Measurements from ENCODE around the gene RIN3. TPM values are rescaled to one million over a fixed set of nuclear protein-coding genes. Genes with fewer than 3 reads are reported as not detected.

Gene RIN3
- total RNA-seq, 1 experiment from 2014 or later: 1.5 TPM

DNA sequence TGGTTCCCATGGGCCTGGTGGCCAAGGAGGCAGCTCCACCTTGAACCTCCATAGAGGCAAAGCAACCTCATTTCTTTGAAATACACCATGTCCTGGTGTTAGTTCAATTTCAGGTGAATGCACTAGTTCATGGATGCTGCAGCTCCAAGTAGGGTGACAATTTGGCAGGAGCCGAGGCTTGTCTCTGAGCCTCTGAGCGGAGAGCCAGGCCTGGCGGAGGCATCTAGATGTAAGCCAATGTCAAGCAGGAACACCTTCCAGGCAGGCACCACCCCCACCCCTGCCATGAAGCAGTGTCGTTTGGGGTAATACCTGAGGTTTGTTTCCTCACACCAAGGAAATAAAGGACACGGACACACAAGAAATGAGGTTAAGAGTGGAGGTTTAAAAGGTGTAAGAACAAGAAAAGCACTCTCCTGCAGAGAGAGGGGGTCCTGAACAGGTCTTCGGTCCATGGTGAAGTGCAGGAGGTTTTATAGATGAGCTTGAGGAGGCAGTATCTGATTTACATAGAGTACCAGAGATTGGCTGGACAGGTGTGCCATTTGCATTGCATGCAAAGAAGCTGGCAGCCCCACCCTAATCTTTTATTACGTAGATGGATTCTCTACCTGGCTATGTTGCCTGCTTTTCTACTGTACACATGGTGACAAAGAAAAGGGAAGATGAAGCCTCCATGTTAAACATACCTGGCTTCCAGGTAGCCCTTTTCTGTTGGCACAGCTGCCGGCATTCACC is 60.3 kb downstream of the RIN3 start:
- no peak overlapping the region for H3K27ac Mint-ChIP-seq

More for the DNA sequence above, 60.3 kb downstream of the RIN3 start:
- no peak overlapping the region for H2BK5ac ChIP-seq (ENCODE audit: insufficient read length, low read length)
- H2BK20ac ChIP-seq (ENCODE audit: low read depth, low read length, poor library complexity, severe bottlenecking): no peak overlapping the region
- H4K20me1 ChIP-seq (ENCODE audit: control insufficient read depth, insufficient read depth, insufficient read length): no peaks in the 10 kb centered on the region
- no peak overlapping the region for H3K56ac ChIP-seq (ENCODE audit: insufficient read length, low read depth, low read length)
- peaks cover 14 to 16% of the 10 kb centered on the region in 2 experiments for H3K4me1 Mint-ChIP-seq
- H3K79me2 ChIP-seq (ENCODE audit: insufficient read depth, low read length): no peaks in the 10 kb centered on the region
- H3K14ac ChIP-seq (ENCODE audit: insufficient read depth, low read length): no peak overlapping the region
- H3K9me3 ChIP-seq (ENCODE audit: control insufficient read depth, low read depth, low read length): no peaks in the 10 kb centered on the region
- no CpG with 5 or more reads among the region's 8 CpGs for WGBS (ENCODE audit: extremely low coverage, insufficient read length, low lambda C conversion rate)
- H3K18ac ChIP-seq (ENCODE audit: insufficient read length, low read depth, low read length): no peak overlapping the region
- H3K36me3 Mint-ChIP-seq (ENCODE audit: insufficient read depth in 1 of 3, low read depth in 3 of 3): no peaks in the 10 kb centered on the region
- H2BK120ac ChIP-seq (ENCODE audit: low read depth, low read length, poor library complexity, severe bottlenecking): no peak overlapping the region
- H2BK12ac ChIP-seq (ENCODE audit: insufficient read length, low read depth, low read length): no peak overlapping the region
- no peaks in the 10 kb centered on the region for H3K23me2 ChIP-seq (ENCODE audit: insufficient read length, low read depth, low read length, poor library complexity, severe bottlenecking)
- H3K4me3 Mint-ChIP-seq: peak overlapping the region in 1 of 2 experiments; percentile 52; a peak in 1 of 5 replicates
- no peak overlapping the region for H3K4me2 ChIP-seq (ENCODE audit: insufficient read depth, insufficient read length, low read length)
- no peak overlapping the region for H4K8ac ChIP-seq (replicated peaks; ENCODE audit: insufficient read length, low read depth, low read length)
- no peak overlapping the region for H2AFZ ChIP-seq (ENCODE audit: low read length)
- H3K9ac ChIP-seq (ENCODE audit: extremely low read depth, insufficient read length, low read length): no peak overlapping the region
- no peak overlapping the region for H2BK15ac ChIP-seq (ENCODE audit: low read depth, low read length)
- no peak overlapping the region for H2AK5ac ChIP-seq (ENCODE audit: insufficient read length, low read length)
- H3K27me3 Mint-ChIP-seq (ENCODE audit: low read depth): peaks cover 5% of the 10 kb centered on the region
- H4K91ac ChIP-seq (ENCODE audit: insufficient read length, low read depth, low read length): no peak overlapping the region
- no peaks in the 10 kb centered on the region for H3K27me3 ChIP-seq (ENCODE audit: insufficient read depth, low read length)
- no peaks in the 10 kb centered on the region; a peak in 1 of 5 replicates for H3K9me3 Mint-ChIP-seq
- H3K23ac ChIP-seq (ENCODE audit: insufficient read length, low read depth, low read length): no peak overlapping the region
- H3K4me1 ChIP-seq (ENCODE audit: insufficient read depth, low read length): peaks cover 4% of the 10 kb centered on the region
- no peak overlapping the region for H3K27ac ChIP-seq (ENCODE audit: insufficient read length, low read depth, low read length)
- H3K4ac ChIP-seq (ENCODE audit: low read depth, low read length): no peak overlapping the region
- TF ChIP-seq, protein P1, sequence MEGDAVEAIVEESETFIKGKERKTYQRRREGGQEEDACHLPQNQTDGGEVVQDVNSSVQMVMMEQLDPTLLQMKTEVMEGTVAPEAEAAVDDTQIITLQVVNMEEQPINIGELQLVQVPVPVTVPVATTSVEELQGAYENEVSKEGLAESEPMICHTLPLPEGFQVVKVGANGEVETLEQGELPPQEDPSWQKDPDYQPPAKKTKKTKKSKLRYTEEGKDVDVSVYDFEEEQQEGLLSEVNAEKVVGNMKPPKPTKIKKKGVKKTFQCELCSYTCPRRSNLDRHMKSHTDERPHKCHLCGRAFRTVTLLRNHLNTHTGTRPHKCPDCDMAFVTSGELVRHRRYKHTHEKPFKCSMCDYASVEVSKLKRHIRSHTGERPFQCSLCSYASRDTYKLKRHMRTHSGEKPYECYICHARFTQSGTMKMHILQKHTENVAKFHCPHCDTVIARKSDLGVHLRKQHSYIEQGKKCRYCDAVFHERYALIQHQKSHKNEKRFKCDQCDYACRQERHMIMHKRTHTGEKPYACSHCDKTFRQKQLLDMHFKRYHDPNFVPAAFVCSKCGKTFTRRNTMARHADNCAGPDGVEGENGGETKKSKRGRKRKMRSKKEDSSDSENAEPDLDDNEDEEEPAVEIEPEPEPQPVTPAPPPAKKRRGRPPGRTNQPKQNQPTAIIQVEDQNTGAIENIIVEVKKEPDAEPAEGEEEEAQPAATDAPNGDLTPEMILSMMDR (conservative IDR thresholded peaks at IDR 0.05): no peak
- no peaks in the 10 kb centered on the region for H3K79me1 ChIP-seq (ENCODE audit: insufficient read depth, low read depth, low read length, poor library complexity, severe bottlenecking)
- no peak overlapping the region for H4K5ac ChIP-seq (ENCODE audit: insufficient read length, low read depth, low read length)
- peak; percentile 44 for DNase-seq
- H3T11ph ChIP-seq (ENCODE audit: low read length): no peak overlapping the region
